HepG2 (cell line): Measurements from ENCODE around the gene TIMM17A. TPM values are rescaled to one million over a fixed set of nuclear protein-coding genes. Genes with fewer than 3 reads are reported as not detected.

Experiments
- ASH2L ChIP-seq: fragments of 300-600, 200-600 bp; sonication (generic); IDR thresholded peaks from 2 replicates; pipeline ENCODE4 v1.7.0; 2017; ENCODE audit warnings: low read depth, mild to moderate bottlenecking, moderate library complexity, mixed read lengths, low read length; ENCODE audit not compliant: insufficient read length
- ATF5 ChIP-seq: sonication (generic); formaldehyde crosslinking; IDR thresholded peaks from 2 replicates; pipeline ENCODE4 v1.4.0; 2020; ENCODE audit warnings: mild to moderate bottlenecking, low read depth, missing genetic modification reagents
- CHD4 ChIP-seq: fragments of 200-600 bp; sonication (generic); IDR thresholded peaks from 2 replicates; pipeline ENCODE4 v1.7.0; 2017; ENCODE audit warnings: mild to moderate bottlenecking, low read length, borderline replicate concordance
- PREB ChIP-seq: sonication (generic); formaldehyde crosslinking; IDR thresholded peaks from 2 replicates; pipeline ENCODE4 v1.4.0; 2020; ENCODE audit warnings: missing genetic modification reagents
- RFX3 ChIP-seq: IDR thresholded peaks from 2 replicates; pipeline ENCODE4 v1.6.1; 2016; ENCODE audit warnings: missing biosample characterization, missing genetic modification reagents
- SKIL ChIP-seq: sonication (generic); formaldehyde crosslinking; IDR thresholded peaks from 2 replicates; pipeline ENCODE4 v1.8.0; 2022; ENCODE audit warnings: missing genetic modification reagents, mild to moderate bottlenecking, moderate library complexity, borderline replicate concordance
- SNAPC5 ChIP-seq: sonication (generic); formaldehyde crosslinking; IDR thresholded peaks from 2 replicates; pipeline ENCODE4 v1.8.1; 2023; ENCODE audit warnings: mild to moderate bottlenecking, missing genetic modification reagents, borderline replicate concordance
- SOX13 ChIP-seq, 3 experiments: fragments of 450-650 bp in 1 of 3; sonication (generic) in 1 of 3; formaldehyde crosslinking in 1 of 3; IDR thresholded peaks in 2 of 3; conservative IDR thresholded peaks in 1 of 3; 2 replicates each; pipeline versions ENCODE4 v1.5.0 to v1.6.1; 2016 to 2020; ENCODE audit warnings: antibody characterized with exemption in 1 of 3, mild to moderate bottlenecking in 1 of 3, missing compliant biosample characterization in 1 of 3, missing genetic modification reagents in 1 of 3, moderate library complexity in 1 of 3
- YEATS4 ChIP-seq: sonication (generic); formaldehyde crosslinking; IDR thresholded peaks from 2 replicates; pipeline ENCODE4 v1.4.0; 2020; ENCODE audit warnings: missing genetic modification reagents, borderline replicate concordance
- ZBTB7A ChIP-seq: sonication (generic); formaldehyde crosslinking; IDR thresholded peaks from 2 replicates; pipeline ENCODE4 v1.8.0; 2022; ENCODE audit warnings: mild to moderate bottlenecking, missing genetic modification reagents
- ZBTB7B ChIP-seq: sonication (generic); formaldehyde crosslinking; IDR thresholded peaks from 2 replicates; pipeline ENCODE4 v1.4.0; 2020; ENCODE audit warnings: missing genetic modification reagents
- ZMYM2 ChIP-seq: sonication (generic); formaldehyde crosslinking; IDR thresholded peaks from 2 replicates; pipeline ENCODE4 v1.8.0; 2022; ENCODE audit warnings: mild to moderate bottlenecking, missing genetic modification reagents
- ZNF274 ChIP-seq: sonication (generic); formaldehyde crosslinking; IDR thresholded peaks from 2 replicates; pipeline ENCODE4 v1.5.1; 2020; ENCODE audit warnings: mild to moderate bottlenecking, missing genetic modification reagents
- ZNF512B ChIP-seq: sonication (generic); formaldehyde crosslinking; IDR thresholded peaks from 2 replicates; pipeline ENCODE4 v1.5.1; 2020; ENCODE audit warnings: missing genetic modification reagents, mild to moderate bottlenecking, borderline replicate concordance
- ZNF546 ChIP-seq: sonication (generic); formaldehyde crosslinking; conservative IDR thresholded peaks from 2 replicates; pipeline ENCODE4 v1.8.1; 2023; ENCODE audit warnings: mild to moderate bottlenecking, missing genetic modification reagents
- ZNF563 ChIP-seq: sonication (generic); formaldehyde crosslinking; IDR thresholded peaks from 2 replicates; pipeline ENCODE4 v1.8.0; 2022; ENCODE audit warnings: mild to moderate bottlenecking, moderate library complexity, missing genetic modification reagents
- ZNF878 ChIP-seq: sonication (generic); formaldehyde crosslinking; IDR thresholded peaks from 2 replicates; pipeline ENCODE4 v1.8.1; 2023; ENCODE audit warnings: mild to moderate bottlenecking, missing genetic modification reagents, moderate library complexity
- polyA plus RNA-seq, 8 experiments: library from polyadenylated mRNA; depleted of rRNA in 3 of 8; stranded (reverse) in 7 of 8; unstranded in 1 of 8; fragments of >200 nt; fragmentation: Illumina TruSeq in 4 of 8; extraction: Trizol in 4 of 8; gene quantifications; 2 replicates each; pipeline versions ENCODE4 v1.2.1 to v1.2.3, GENCODE V29; 2011 to 2016; ENCODE audit warnings: low read depth in 4 of 8, missing spikeins in 1 of 8, mixed read lengths in 1 of 8; ENCODE audit not compliant: insufficient read depth in 1 of 8
- total RNA-seq, 5 experiments: library from RNA; depleted of rRNA; stranded (reverse); fragments of >200 nt; fragmentation: Illumina TruSeq; extraction: Trizol; gene quantifications; 2 replicates each; pipeline ENCODE4 v1.2.3, GENCODE V29; 2016; ENCODE audit warnings: low read depth in 1 of 5

TIMM17A gene
- total and polyA plus RNA-seq, 2 of the 13 experiments (the other 11 are each of a cell fraction or from before 2014, with no cell fraction given): 50.8 to 97.8 TPM

- TF ChIP-seq SOX13 (IDR thresholded peaks at IDR 0.05): no peak; the same call in 1 of the 2 replicates
- peak in 1 of 2 experiments; percentile 53; a peak in 2 of 4 replicates for TF ChIP-seq SOX13 (CRISPR knock-in tag; conservative IDR thresholded peaks at IDR 0.05 in 1 of 2, IDR thresholded peaks at IDR 0.05 in 1 of 2)
- peak; percentile 61 for TF ChIP-seq ASH2L
- TF ChIP-seq ZNF512B: peak; percentile 86
- TF ChIP-seq PREB (CRISPR knock-in tag): no peak
- TF ChIP-seq ZMYM2: peak; percentile 69; the same call in 1 of the 2 replicates
- TF ChIP-seq ZNF563 (CRISPR knock-in tag): peak; percentile 60; the same call in 1 of the 2 replicates
- TF ChIP-seq ZNF274 (CRISPR knock-in tag): 0 out of 2 replicates have a peak, but pooled peaks have one; percentile 16
- TF ChIP-seq ATF5: peak; percentile 87; the same call in 1 of the 2 replicates
- TF ChIP-seq YEATS4: peak; percentile 92
- 0 out of 2 replicates have a peak, but pooled peaks have one; percentile 10 for TF ChIP-seq RFX3 (CRISPR knock-in tag)
- TF ChIP-seq CHD4: peak; percentile 74; the same call in 1 of the 2 replicates
- 0 out of 2 replicates have a peak, but pooled peaks have one; percentile 12 for TF ChIP-seq ZBTB7A (CRISPR knock-in tag)
- 0 out of 2 replicates have a peak, but pooled peaks have one; percentile 48 for TF ChIP-seq ZNF546 (CRISPR knock-in tag)
- peak; percentile 79; the same call in 1 of the 2 replicates for TF ChIP-seq ZBTB7B
- TF ChIP-seq SKIL (CRISPR knock-in tag): no peak
- TF ChIP-seq ZNF878: peak; percentile 60; the same call in 1 of the 2 replicates
- no peak for TF ChIP-seq SNAPC5 (CRISPR knock-in tag)
Measured at GRCh38 chr1:201955009-201955728, at the start of gene TIMM17A (continued).
